CD4-positive, CD25-positive, alpha-beta regulatory T cell (primary cell): ENCODE results near the gene FLYWCH1. TPM values are rescaled to one million over a fixed set of nuclear protein-coding genes. Genes with fewer than 3 reads are reported as not detected.
A peak's percentile ranks its signal among the peaks of the same experiment; 100 is the strongest.

Experiments used
- ATAC-seq, 2 donors: fragments of 150-1000 bp; cut with Tn5 transposase; one replicate each; pipeline ENCODE4 v1.10.0; 2021; ENCODE audit warnings: low read depth in 2 of 2, moderate number of reproducible peaks in 2 of 2, moderate library complexity in 1 of 2
- DNase-seq, 3 donors: peaks; one replicate each; pipeline versions ENCODE4 v3.0.0 to v3.0.0-alpha.2; 2012 to 2022; ENCODE audit warnings: mixed read lengths in 1 of 3
- H3K27ac ChIP-seq: one replicate; pipeline ENCODE4 v1.7.0; 2013; ENCODE audit warnings: mild to moderate bottlenecking, low read length; ENCODE audit not compliant: insufficient read depth, poor library complexity, severe bottlenecking
- H3K27me3 ChIP-seq: one replicate; pipeline ENCODE4 v1.7.0; 2013; ENCODE audit warnings: low read length; ENCODE audit not compliant: control insufficient read depth, insufficient read depth
- H3K36me3 ChIP-seq: one replicate; pipeline ENCODE4 v1.7.0; 2013; ENCODE audit warnings: mild to moderate bottlenecking, low read length, moderate library complexity; ENCODE audit not compliant: control insufficient read depth, insufficient read depth
- H3K4me1 ChIP-seq: 2 replicates; pipeline ENCODE4 v1.7.0; 2013; ENCODE audit warnings: mild to moderate bottlenecking, low read length; ENCODE audit not compliant: insufficient read depth, control insufficient read depth, poor library complexity, severe bottlenecking
- H3K4me3 ChIP-seq: one replicate; pipeline ENCODE4 v1.7.0; 2013; ENCODE audit warnings: low read depth, mild to moderate bottlenecking, low read length, moderate library complexity
- H3K9me3 ChIP-seq, 2 experiments: 1 replicate in 1 of 2; 2 replicates in 1 of 2; pipeline ENCODE4 v1.7.0; 2013; ENCODE audit warnings: low read length in 2 of 2, mild to moderate bottlenecking in 1 of 2, moderate library complexity in 1 of 2; ENCODE audit not compliant: control insufficient read depth in 2 of 2
- H3K27ac Mint-ChIP-seq, 3 donors: one replicate each; pipeline ENCODE4 v1.8.0; 2020 to 2022; ENCODE audit warnings: mild to moderate bottlenecking in 3 of 3, mixed read lengths in 3 of 3, moderate library complexity in 2 of 3
- H3K27me3 Mint-ChIP-seq: one replicate; pipeline ENCODE4 v1.8.0; 2022; ENCODE audit warnings: mild to moderate bottlenecking, mixed read lengths
- H3K36me3 Mint-ChIP-seq: one replicate; pipeline ENCODE4 v1.8.0; 2020; ENCODE audit warnings: mixed read lengths
- H3K4me1 Mint-ChIP-seq, 4 donors: one replicate each; pipeline ENCODE4 v1.8.0; 2020 to 2022; ENCODE audit warnings: mixed read lengths in 4 of 4, mild to moderate bottlenecking in 1 of 4
- H3K4me3 Mint-ChIP-seq, 4 donors: one replicate each; pipeline ENCODE4 v1.8.0; 2020 to 2022; ENCODE audit warnings: mild to moderate bottlenecking in 4 of 4, mixed read lengths in 4 of 4, moderate library complexity in 3 of 4
- H3K9me3 Mint-ChIP-seq, 7 donors: one replicate each; pipeline ENCODE4 v1.8.0; 2020 to 2022; ENCODE audit warnings: mixed read lengths in 7 of 7, mild to moderate bottlenecking in 3 of 7, moderate library complexity in 2 of 7
- polyA plus RNA-seq, 4 donors: library from polyadenylated mRNA; unstranded; fragments of 300-500 nt; fragmentation: Illumina TruSeq; gene quantifications; one replicate each; pipeline ENCODE4 v1.2.3, GENCODE V29; 2021
- total RNA-seq: library from RNA; stranded (reverse); gene quantifications from one replicate; pipeline ENCODE4 v1.2.3, GENCODE V29; 2022

FLYWCH1 gene
- total and polyA plus RNA-seq, 5 donors from 2014 or later: 6.6 to 74.8 (median 13.1) TPM

- Mint-ChIP-seq H3K36me3 (no peaks in the 10 kb centered on the region), H3K4me3 (peak overlapping the region in 1 of 4 donors; percentile 40), H3K4me1 (peaks cover 0 to 3% (median 0%) of the 10 kb centered on the region in 4 donors), H3K27me3 (peaks cover 10% of the 10 kb centered on the region), H3K27ac (no peak overlapping the region), H3K9me3 (no peaks in the 10 kb centered on the region)
- Histone ChIP-seq H3K27me3 (no peaks in the 10 kb centered on the region), H3K27ac (no peak overlapping the region), H3K36me3 (no peaks in the 10 kb centered on the region), H3K4me1 (no peaks in the 10 kb centered on the region), H3K4me3 (no peak overlapping the region), H3K9me3 (no peaks in the 10 kb centered on the region)
- DNase-seq: no peak
- no peak for ATAC-seq
Observed at GRCh38 chr16:2874032-2874911, 37.5 kb upstream of the FLYWCH1 start.

GRCh38 chr16:2874912-2875362 is 36.8 kb upstream of the FLYWCH1 start:
- Mint-ChIP-seq H3K27me3 (peaks cover 10% of the 10 kb centered on the region), H3K27ac (no peak overlapping the region), H3K9me3 (no peaks in the 10 kb centered on the region), H3K36me3 (no peaks in the 10 kb centered on the region), H3K4me3 (no peak overlapping the region), H3K4me1 (peaks cover 0 to 3% (median 0%) of the 10 kb centered on the region in 4 donors)
- Histone ChIP-seq H3K27me3 (peaks cover 2% of the 10 kb centered on the region), H3K27ac (no peak overlapping the region), H3K9me3 (no peaks in the 10 kb centered on the region), H3K36me3 (no peaks in the 10 kb centered on the region), H3K4me1 (no peaks in the 10 kb centered on the region), H3K4me3 (no peak overlapping the region)
- ATAC-seq (peak; percentile 95 to 98), DNase-seq (peak; percentile 61 to 81 (median 61))

- no peak for ATAC-seq
- peaks cover 2% of the 10 kb centered on the region for H3K27me3 ChIP-seq
- no peaks in the 10 kb centered on the region for H3K36me3 ChIP-seq
Observed at GRCh38 chr16:2879854-2880508, 31.8 kb upstream of the FLYWCH1 start.

GRCh38 chr16:2881783-2882649 is 29.7 kb upstream of the FLYWCH1 start:
- DNase-seq: peak in 1 of 3 donors; percentile 50
- peak overlapping the region; percentile 73 for H3K4me3 ChIP-seq

More at GRCh38 chr16:2879854-2880508, 31.8 kb upstream of the FLYWCH1 start:
- no peaks in the 10 kb centered on the region for H3K9me3 ChIP-seq
- peaks cover 17% of the 10 kb centered on the region for H3K4me1 ChIP-seq
- no peak overlapping the region for H3K27ac ChIP-seq
- Mint-ChIP-seq H3K4me3 (peak overlapping the region; percentile 44 to 60 (median 52)), H3K36me3 (no peaks in the 10 kb centered on the region), H3K27me3 (peaks cover 4% of the 10 kb centered on the region), H3K9me3 (no peaks in the 10 kb centered on the region), H3K27ac (no peak overlapping the region), H3K4me1 (peaks cover 0 to 17% (median 8%) of the 10 kb centered on the region in 4 donors)
- no peak overlapping the region for H3K4me3 ChIP-seq
- DNase-seq: no peak

GRCh38 chr16:2882650-2883457 is 28.9 kb upstream of the FLYWCH1 start, which contains the start of gene FLYWCH2:
FLYWCH2 (plus strand) TSS chr16:2883215; CDS start chr16:2896450, 13,235 bp downstream.
- H3K27me3 ChIP-seq: peaks cover 2% of the 10 kb centered on the region

More at GRCh38 chr16:2881783-2882649, 29.7 kb upstream of the FLYWCH1 start:
- H3K4me1 ChIP-seq: peaks cover 17% of the 10 kb centered on the region
- Mint-ChIP-seq H3K9me3 (no peaks in the 10 kb centered on the region), H3K27me3 (no peaks in the 10 kb centered on the region), H3K4me1 (peaks cover 0 to 24% (median 17%) of the 10 kb centered on the region in 4 donors), H3K27ac (peak overlapping the region; percentile 96 to 99 (median 98)), H3K36me3 (no peaks in the 10 kb centered on the region), H3K4me3 (peak overlapping the region; percentile 93 to 97 (median 94))
- H3K27me3 ChIP-seq: peaks cover 2% of the 10 kb centered on the region
- H3K36me3 ChIP-seq: no peaks in the 10 kb centered on the region
- H3K27ac ChIP-seq: peak overlapping the region; percentile 93
- no peak for ATAC-seq
- H3K9me3 ChIP-seq: no peaks in the 10 kb centered on the region

GRCh38 chr16:2883458-2883908 is 28.2 kb upstream of the FLYWCH1 start:
- DNase-seq: peak in 1 of 3 donors; percentile 14
- ATAC-seq: no peak
- Mint-ChIP-seq H3K27me3 (no peaks in the 10 kb centered on the region), H3K9me3 (no peaks in the 10 kb centered on the region), H3K36me3 (no peaks in the 10 kb centered on the region), H3K4me3 (peak overlapping the region; percentile 85 to 93 (median 88)), H3K27ac (peak overlapping the region; percentile 80 to 90 (median 90)), H3K4me1 (peaks cover 0 to 24% (median 18%) of the 10 kb centered on the region in 4 donors)
- Histone ChIP-seq H3K36me3 (no peaks in the 10 kb centered on the region), H3K27me3 (peaks cover 2% of the 10 kb centered on the region), H3K9me3 (no peaks in the 10 kb centered on the region), H3K4me3 (peak overlapping the region; percentile 65), H3K27ac (peak overlapping the region; percentile 93), H3K4me1 (peaks cover 17% of the 10 kb centered on the region)

More at GRCh38 chr16:2882650-2883457, 28.9 kb upstream of the FLYWCH1 start, which contains the start of gene FLYWCH2:
- Mint-ChIP-seq H3K4me3 (peak within 1 kb of the TSS; percentile 93 to 97 (median 94)), H3K4me1 (peaks cover 0 to 24% (median 17%) of the 10 kb centered on the region in 4 donors), H3K36me3 (no peaks in the 10 kb centered on the region), H3K27me3 (no peaks in the 10 kb centered on the region), H3K27ac (peak within 1 kb of the TSS; percentile 96 to 99 (median 98)), H3K9me3 (no peaks in the 10 kb centered on the region)
- Histone ChIP-seq H3K27ac (peak within 1 kb of the TSS; percentile 93), H3K4me1 (peaks cover 17% of the 10 kb centered on the region), H3K4me3 (peak within 1 kb of the TSS; percentile 73), H3K36me3 (no peaks in the 10 kb centered on the region), H3K9me3 (no peaks in the 10 kb centered on the region)
- DNase-seq: peak; percentile 98 to 100 (median 99)
- ATAC-seq: peak; percentile 91 to 93
